AG09319 (cell line): ENCODE measurements around the gene ZFC3H1.

Experiments
- DNase-seq: peaks from one replicate; pipeline ENCODE4 v3.0.0-alpha.2; 2010; ENCODE audit warnings: low read depth; ENCODE audit errors: extremely low read depth
- TF ChIP-seq, protein P1 (sequence below): IDR thresholded peaks from 2 replicates; pipeline ENCODE4 v1.5.1; 2011; ENCODE audit warnings: low read depth, mild to moderate bottlenecking, inconsistent platforms, low read length, moderate library complexity

Gene ZFC3H1

DNA sequence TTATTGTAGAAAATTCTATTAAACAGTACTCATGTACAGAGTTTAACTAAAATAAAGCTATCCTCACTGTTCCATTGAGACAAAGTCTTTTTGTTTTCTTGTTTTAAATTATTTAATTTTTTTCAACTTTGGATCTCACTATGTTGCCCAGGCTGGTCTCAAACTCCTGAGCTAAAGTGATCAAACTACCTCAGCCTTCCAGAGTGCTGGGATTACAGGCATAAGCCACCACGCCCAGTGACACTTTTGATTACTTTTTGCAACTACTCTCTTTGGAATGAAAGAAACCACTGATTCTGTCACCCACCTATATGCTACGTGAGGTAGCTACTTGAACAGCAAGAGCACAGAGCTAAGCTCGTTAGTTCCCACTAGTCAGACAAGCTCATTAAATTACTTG, 17.1 kb downstream of the ZFC3H1 start:
- no peak for DNase-seq
- TF ChIP-seq, protein P1, sequence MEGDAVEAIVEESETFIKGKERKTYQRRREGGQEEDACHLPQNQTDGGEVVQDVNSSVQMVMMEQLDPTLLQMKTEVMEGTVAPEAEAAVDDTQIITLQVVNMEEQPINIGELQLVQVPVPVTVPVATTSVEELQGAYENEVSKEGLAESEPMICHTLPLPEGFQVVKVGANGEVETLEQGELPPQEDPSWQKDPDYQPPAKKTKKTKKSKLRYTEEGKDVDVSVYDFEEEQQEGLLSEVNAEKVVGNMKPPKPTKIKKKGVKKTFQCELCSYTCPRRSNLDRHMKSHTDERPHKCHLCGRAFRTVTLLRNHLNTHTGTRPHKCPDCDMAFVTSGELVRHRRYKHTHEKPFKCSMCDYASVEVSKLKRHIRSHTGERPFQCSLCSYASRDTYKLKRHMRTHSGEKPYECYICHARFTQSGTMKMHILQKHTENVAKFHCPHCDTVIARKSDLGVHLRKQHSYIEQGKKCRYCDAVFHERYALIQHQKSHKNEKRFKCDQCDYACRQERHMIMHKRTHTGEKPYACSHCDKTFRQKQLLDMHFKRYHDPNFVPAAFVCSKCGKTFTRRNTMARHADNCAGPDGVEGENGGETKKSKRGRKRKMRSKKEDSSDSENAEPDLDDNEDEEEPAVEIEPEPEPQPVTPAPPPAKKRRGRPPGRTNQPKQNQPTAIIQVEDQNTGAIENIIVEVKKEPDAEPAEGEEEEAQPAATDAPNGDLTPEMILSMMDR, result no peak

DNA sequence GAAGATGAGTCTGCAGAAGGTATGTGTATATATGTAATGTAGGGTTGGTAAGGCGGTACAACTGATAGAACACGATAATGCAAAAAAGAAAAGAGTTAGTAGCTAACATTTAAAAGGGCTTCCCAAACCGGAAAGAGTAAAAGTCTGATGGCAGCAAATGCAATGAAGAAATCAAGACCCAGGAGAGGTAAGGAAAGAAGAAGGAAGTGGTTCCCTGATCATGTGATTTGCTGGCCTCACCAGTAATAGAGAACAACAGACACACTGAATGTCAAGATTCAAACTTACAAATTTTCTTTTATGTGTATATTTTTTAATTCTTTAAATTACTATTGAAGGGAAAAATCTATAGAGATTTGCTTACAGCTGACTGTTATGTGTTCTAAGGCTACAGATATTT, 18.4 kb downstream of the ZFC3H1 start:
- TF ChIP-seq, protein P1, result no peak
- DNase-seq, result no peak

DNA sequence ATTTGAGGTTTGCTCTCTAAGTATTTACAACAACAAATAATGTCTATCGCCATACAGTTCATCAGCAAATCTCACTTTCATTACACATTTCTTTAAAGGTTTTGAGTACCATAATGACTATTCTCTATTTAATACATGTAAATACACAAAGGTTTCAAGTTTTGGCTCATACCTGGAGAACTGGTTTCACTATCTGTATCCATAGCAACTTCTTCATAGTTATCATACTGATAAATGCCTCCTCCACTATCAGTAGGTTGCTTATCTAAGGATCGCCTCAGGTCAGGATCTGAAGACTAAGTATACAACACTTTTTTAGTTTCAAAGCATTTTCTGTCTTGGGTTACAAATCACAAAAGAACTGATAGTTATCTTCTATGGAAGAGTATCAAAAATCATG, 21.4 kb downstream of the ZFC3H1 start:
- no peak for DNase-seq
- TF ChIP-seq, protein P1, result no peak

DNA sequence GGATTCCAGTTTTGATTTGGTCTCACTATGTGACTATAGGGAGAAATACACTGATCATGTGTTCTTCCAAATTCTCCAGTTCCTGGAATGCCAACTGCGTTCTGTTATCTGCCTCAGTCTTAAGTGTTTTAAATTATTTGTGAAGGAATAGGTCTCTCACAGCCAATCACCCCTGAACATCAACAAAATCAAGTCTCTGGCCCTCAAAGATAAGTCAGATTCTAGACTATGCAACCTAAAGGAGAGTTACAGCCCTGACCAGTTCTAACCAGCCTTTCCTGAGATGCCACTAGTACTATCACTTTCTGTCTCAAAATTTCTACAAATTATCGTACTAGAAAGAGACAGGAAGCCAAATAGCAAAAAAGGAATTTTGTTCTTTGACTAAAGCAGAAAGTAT, 22.3 kb downstream of the ZFC3H1 start:
- DNase-seq, result no peak
- TF ChIP-seq, protein P1, result no peak

DNA sequence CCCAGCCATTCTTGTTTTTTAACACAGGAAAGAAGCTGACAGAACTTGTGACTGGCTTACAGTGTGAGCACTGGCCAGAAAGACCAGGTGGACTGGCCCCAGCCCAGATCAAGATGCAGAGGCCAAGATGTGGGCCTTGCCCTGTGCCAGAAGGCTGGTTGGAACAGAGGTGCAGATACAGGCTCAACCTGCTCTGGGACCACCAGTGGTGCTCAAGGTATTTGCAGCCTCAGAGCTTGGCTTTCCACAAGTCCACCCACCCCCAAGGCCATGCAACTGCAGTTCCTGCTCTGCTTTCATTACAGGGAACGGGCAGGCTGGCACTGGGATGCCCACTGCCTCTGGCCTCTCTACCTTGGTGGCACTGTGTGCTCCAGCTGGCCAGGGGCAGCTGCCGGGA, 23.3 kb downstream of the ZFC3H1 start:
- TF ChIP-seq, protein P1, result no peak
- no peak for DNase-seq

DNA sequence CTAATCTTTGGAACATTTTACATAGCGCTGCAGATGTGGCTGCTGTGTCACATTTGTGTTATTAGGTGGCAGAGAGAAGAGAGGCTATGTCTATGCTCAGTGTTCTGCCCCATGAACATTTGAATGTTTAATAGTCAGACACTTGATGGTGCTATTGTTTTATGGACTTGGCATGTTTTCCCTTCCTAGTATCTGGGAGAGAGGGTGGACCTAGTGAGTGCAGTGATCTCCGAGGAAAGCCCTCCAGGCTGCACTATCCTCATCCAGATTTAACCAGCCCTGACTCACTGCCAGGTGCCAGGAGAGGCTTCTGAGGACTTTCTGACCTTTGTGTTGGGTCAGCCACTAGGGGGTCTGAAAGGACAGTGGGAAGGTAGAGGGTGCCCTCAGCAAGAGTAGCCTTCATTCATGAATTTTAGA, 24.3 kb downstream of the ZFC3H1 start:
- TF ChIP-seq, protein P1, result no peak; the same call in 1 of the 2 replicates
- no peak for DNase-seq

DNA sequence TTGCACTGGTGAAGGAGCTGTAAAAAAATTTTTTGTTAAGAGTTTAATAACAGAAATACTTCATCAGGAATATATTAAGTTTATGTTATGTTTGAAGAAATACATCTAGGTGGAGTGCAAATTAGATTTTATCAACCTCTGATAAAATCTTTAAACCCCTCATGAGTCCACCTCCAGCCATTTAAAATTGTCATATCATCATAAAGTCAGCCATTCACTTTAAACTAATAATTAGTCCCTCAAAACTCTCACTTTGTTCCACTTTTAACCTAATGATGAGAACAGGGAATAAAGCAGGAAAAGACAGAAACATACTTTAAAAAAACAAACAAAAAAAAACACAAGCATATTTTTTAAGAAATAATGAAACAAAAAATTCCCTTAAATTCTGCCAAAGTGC, 25.1 kb downstream of the ZFC3H1 start:
- no peak for DNase-seq
- TF ChIP-seq, protein P1, result no peak
